ENCODE data around the gene NECTIN1.

The NECTIN1 gene

GRCh38 chr11:119634301-119634700 lies 94.7 kb downstream of the NECTIN1 start:
- POLR2A ChIA-PET = no interaction called here
- H3K4me3 ChIP-seq (ENCODE audit: low read depth, low read length) = no peak overlapping the region
- no peak for TF ChIP-seq CTCF (IDR thresholded peaks at IDR 0.05; ENCODE audit: insufficient read depth, low read length, missing control alignments)
- no peak for DNase-seq (ENCODE audit: low read depth, low spot score)
- CTCF ChIA-PET = interaction anchor here (2.4 kb wide), 1 partner anchor 12 kb away, joined by 7 read pairs; no protein-coding TSS in a partner anchor

GRCh38 chr11:119629834-119630624 lies 99.0 kb downstream of the NECTIN1 start:
- H3K4me3 ChIP-seq (ENCODE audit: low read depth, low read length) = no peak overlapping the region
- POLR2A ChIA-PET = no interaction called here
- CTCF ChIA-PET = interaction anchor here (1.3 to 1.6 kb wide), 3 partner anchors 9 to 12 kb away, joined by 4 to 6 read pairs (median 4); no protein-coding TSS in a partner anchor
- TF ChIP-seq CTCF (IDR thresholded peaks at IDR 0.05; ENCODE audit: insufficient read depth, low read length, missing control alignments) = no peak
- no peak for DNase-seq (ENCODE audit: low read depth, low spot score)

GRCh38 chr11:119629085-119629484 lies 99.9 kb downstream of the NECTIN1 start:
- no peak for DNase-seq (ENCODE audit: low read depth, low spot score)
- no peak overlapping the region for H3K4me3 ChIP-seq (ENCODE audit: low read depth, low read length)
- TF ChIP-seq CTCF (IDR thresholded peaks at IDR 0.05; ENCODE audit: insufficient read depth, low read length, missing control alignments) = no peak
- POLR2A ChIA-PET = no interaction called here
- CTCF ChIA-PET = interaction anchor here (1.3 to 1.6 kb wide), 3 partner anchors 10 to 13 kb away, joined by 4 to 6 read pairs (median 4); no protein-coding TSS in a partner anchor

- POLR2A ChIA-PET = no interaction called here
- TF ChIP-seq CTCF (IDR thresholded peaks at IDR 0.05; ENCODE audit: insufficient read depth, low read length, missing control alignments) = no peak
- H3K4me3 ChIP-seq (ENCODE audit: low read depth, low read length) = no peak overlapping the region
- DNase-seq (ENCODE audit: low read depth, low spot score) = no peak
- CTCF ChIA-PET = no interaction called here
Observed at GRCh38 chr11:119627286-119627685, 101.7 kb downstream of the NECTIN1 start.

- DNase-seq (ENCODE audit: low read depth, low spot score) = no peak
Observed at GRCh38 chr11:119626871-119627270, 102.1 kb downstream of the NECTIN1 start.

More at GRCh38 chr11:119626871-119627270, 102.1 kb downstream of the NECTIN1 start:
- ChIA-PET POLR2A (no interaction called here), CTCF (interaction anchor here (0.9 kb wide), 1 partner anchor 15 kb away, joined by 3 read pairs; no protein-coding TSS in a partner anchor)
- H3K4me3 ChIP-seq (ENCODE audit: low read depth, low read length) = no peak overlapping the region
- no peak for TF ChIP-seq CTCF (IDR thresholded peaks at IDR 0.05; ENCODE audit: insufficient read depth, low read length, missing control alignments)
